ENCODE measurements around the gene ENPP5.

Gene ENPP5

DNA sequence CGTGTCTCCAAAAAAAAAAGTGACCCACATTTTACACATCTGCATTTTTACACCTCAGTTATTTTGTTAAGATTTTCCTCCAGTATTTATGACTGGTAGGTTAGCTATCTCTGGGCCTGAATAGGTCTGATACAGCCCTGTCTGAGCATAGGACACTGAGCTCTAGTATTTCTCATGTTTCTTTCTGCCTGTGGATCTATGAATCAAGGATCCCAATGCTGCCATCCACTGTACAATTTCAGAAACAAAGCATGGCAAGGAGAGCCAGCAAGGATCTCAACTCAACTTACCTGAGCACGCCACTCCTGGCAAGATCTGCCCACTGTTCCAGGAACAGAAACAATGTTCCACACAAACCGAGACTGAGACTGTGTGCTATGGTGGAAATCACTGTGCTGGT, 36.4 kb upstream of the ENPP5 start:
- Histone ChIP-seq H3K36me3 (ENCODE audit: insufficient read depth, low read length) (no peaks in the 10 kb centered on the region), H3K4me3 (ENCODE audit: low read length) (no peak overlapping the region), H3K9ac (ENCODE audit: low read depth, low read length) (no peak overlapping the region), H3K27me3 (ENCODE audit: insufficient read depth, low read length) (no peaks in the 10 kb centered on the region), H3K4me1 (ENCODE audit: insufficient read depth, low read length) (no peaks in the 10 kb centered on the region), H3K9me3 (ENCODE audit: insufficient read depth, low read depth, low read length) (no peaks in the 10 kb centered on the region), H3K27ac (ENCODE audit: low read depth, low read length) (no peak overlapping the region)
- WGBS: 94% methylated on average over 3 of the region's 3 CpGs

DNA sequence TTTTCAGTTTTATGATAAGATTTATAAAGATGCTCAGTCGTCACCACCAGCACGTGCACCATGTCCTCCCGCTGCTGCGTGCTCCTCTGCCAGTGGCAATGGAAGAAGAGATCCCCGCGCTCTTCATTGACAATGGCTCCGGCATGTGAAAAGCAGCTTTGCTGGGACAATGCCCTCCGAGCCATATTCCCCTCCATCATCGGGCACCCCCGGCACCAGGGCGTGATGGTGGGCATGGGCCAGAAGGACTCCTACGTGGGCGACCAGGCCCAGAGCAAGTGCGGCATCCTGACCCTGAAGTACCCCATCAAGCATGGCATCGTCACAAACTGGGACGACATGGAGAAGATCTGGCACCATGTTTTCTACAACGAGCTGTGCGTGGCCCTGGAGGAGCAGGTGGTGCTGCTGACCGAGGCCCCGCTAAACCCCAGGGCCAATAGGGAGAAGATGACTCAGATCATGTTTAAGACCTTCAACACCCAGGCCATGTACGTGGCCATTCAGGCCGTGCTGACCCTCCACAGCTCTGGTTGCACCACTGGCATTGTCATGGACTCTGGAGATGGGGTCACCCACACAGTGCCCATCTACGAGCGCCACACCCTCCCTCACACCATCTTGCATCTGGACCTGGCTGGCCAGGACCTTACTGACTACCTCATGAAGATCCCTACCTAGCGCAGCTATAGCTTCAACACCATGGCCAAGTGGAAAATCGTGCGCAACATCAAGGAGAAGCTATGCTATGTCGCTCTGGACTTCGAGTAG, 34.3 kb upstream of the ENPP5 start:
- H3K4me3 ChIP-seq (ENCODE audit: low read length): no peak overlapping the region
- H3K27me3 ChIP-seq (ENCODE audit: insufficient read depth, low read length): no peaks in the 10 kb centered on the region
- no peaks in the 10 kb centered on the region for H3K9me3 ChIP-seq (ENCODE audit: insufficient read depth, low read depth, low read length)
- WGBS: 96% methylated on average over 29 of the region's 29 CpGs
- no peaks in the 10 kb centered on the region for H3K4me1 ChIP-seq (ENCODE audit: insufficient read depth, low read length)
- no peak overlapping the region for H3K9ac ChIP-seq (ENCODE audit: low read depth, low read length)
- H3K27ac ChIP-seq (ENCODE audit: low read depth, low read length): no peak overlapping the region
- no peaks in the 10 kb centered on the region for H3K36me3 ChIP-seq (ENCODE audit: insufficient read depth, low read length)

DNA sequence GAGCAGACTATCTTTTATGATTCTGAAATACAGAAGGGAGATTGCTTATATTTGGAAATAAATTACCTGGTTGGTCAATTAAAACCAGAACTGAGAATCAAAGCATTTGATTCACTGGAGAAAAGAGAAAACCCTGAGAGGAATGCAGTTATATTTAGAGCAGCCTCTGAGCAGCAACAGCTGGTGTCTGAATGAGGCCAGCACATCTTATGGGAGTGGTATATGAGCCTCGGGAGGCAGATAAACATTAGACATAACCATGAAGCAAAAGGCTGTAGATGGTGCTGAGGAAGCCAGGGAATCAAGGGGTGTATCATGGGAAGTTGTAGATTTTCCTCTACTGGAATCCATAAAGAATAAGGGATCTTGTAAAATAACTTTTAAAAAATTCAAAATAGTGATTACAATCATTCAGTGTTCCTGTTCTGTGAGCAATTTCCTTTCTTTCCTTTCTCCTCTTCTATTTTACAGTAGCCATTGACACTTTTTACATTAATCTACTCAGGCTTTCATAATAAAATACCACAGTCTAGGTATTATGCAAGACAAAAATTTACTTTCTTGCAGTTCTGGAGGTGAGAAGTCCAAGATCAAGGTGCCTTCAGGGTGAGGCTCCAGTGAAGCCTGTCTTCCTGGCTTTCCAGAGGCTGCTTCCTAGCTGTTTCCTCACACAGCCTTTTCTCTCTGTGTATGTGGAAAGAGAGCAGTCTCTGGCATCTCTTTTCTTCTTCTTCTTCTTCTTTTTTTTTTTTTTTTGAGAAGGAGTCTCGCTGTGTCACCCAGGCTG, 32.8 kb upstream of the ENPP5 start:
- no peak overlapping the region for H3K9ac ChIP-seq (ENCODE audit: low read depth, low read length)
- H3K27me3 ChIP-seq (ENCODE audit: insufficient read depth, low read length): no peaks in the 10 kb centered on the region
- WGBS: 80% methylated on average over 2 of the region's 2 CpGs
- no peaks in the 10 kb centered on the region for H3K9me3 ChIP-seq (ENCODE audit: insufficient read depth, low read depth, low read length)
- no peaks in the 10 kb centered on the region for H3K4me1 ChIP-seq (ENCODE audit: insufficient read depth, low read length)
- no peak overlapping the region for H3K27ac ChIP-seq (ENCODE audit: low read depth, low read length)
- H3K36me3 ChIP-seq (ENCODE audit: insufficient read depth, low read length): no peaks in the 10 kb centered on the region
- no peak overlapping the region for H3K4me3 ChIP-seq (ENCODE audit: low read length)

DNA sequence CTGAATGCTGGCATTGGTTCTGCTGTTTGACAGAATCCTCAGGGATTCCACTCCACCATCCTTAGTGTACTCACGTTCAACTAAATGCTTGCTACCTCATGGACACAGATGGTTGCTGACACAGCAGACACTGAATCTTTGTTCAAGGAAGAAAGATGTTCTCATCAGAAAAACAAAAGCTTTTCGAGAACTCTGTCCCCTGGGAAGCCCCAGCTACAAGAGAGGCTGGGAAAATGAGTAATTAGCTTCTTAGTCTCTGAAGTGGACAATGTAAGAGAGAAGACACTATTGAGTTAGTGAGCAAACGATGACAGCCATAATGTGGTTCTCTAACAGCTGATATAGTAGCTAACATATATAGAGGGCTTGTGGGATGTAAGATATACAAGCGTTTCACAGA, 30.9 kb upstream of the ENPP5 start:
- Histone ChIP-seq H3K27me3 (ENCODE audit: insufficient read depth, low read length) (no peaks in the 10 kb centered on the region), H3K4me3 (ENCODE audit: low read length) (no peak overlapping the region), H3K9ac (ENCODE audit: low read depth, low read length) (no peak overlapping the region), H3K9me3 (ENCODE audit: insufficient read depth, low read depth, low read length) (no peaks in the 10 kb centered on the region), H3K4me1 (ENCODE audit: insufficient read depth, low read length) (no peaks in the 10 kb centered on the region; the same call in 1 of the 2 replicates), H3K36me3 (ENCODE audit: insufficient read depth, low read length) (no peaks in the 10 kb centered on the region), H3K27ac (ENCODE audit: low read depth, low read length) (no peak overlapping the region)
- 92% methylated on average over 4 of the region's 4 CpGs for WGBS

- Histone ChIP-seq H3K27ac (ENCODE audit: low read depth, low read length) (no peak overlapping the region), H3K4me1 (ENCODE audit: insufficient read depth, low read length) (no peaks in the 10 kb centered on the region; the same call in 1 of the 2 replicates), H3K36me3 (ENCODE audit: insufficient read depth, low read length) (no peaks in the 10 kb centered on the region), H3K9me3 (ENCODE audit: insufficient read depth, low read depth, low read length) (no peaks in the 10 kb centered on the region), H3K27me3 (ENCODE audit: insufficient read depth, low read length) (no peaks in the 10 kb centered on the region), H3K4me3 (ENCODE audit: low read length) (no peak overlapping the region), H3K9ac (ENCODE audit: low read depth, low read length) (no peak overlapping the region)
- 90% methylated on average over 5 of the region's 5 CpGs for WGBS
These were observed 28.6 kb upstream of the ENPP5 start for GRCh38 chr6:46199387-46199786.

GRCh38 chr6:46191961-46192360, 21.2 kb upstream of the ENPP5 start:
- H3K4me1 ChIP-seq (ENCODE audit: insufficient read depth, low read length): no peaks in the 10 kb centered on the region
- no CpG with 5 or more reads among the region's 1 CpG for WGBS
- no peak overlapping the region for H3K9ac ChIP-seq (ENCODE audit: low read depth, low read length)
- no peak overlapping the region for H3K4me3 ChIP-seq (ENCODE audit: low read length)
- H3K9me3 ChIP-seq (ENCODE audit: insufficient read depth, low read depth, low read length): no peaks in the 10 kb centered on the region
- no peak overlapping the region for H3K27ac ChIP-seq (ENCODE audit: low read depth, low read length)
- H3K36me3 ChIP-seq (ENCODE audit: insufficient read depth, low read length): no peaks in the 10 kb centered on the region
- H3K27me3 ChIP-seq (ENCODE audit: insufficient read depth, low read length): no peaks in the 10 kb centered on the region

DNA sequence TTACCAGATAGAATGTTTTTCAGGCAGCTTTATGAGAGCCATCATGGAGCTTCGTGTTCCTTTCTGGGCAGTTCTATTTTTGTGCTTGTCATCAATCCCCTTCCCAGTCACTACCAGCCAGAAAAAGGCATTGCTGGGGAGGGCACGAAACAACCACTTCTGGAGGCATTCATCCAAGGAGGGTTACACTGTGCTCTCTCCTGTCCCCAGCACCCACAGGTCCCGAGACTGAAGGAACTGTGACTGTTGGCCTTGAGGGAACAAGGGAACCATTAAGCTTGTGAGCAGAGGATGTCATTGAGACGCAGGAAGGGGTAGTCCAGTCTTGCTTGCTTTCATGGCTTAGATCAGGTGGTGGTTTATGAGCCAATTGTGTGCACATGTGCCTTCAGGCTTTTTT, 20.1 kb upstream of the ENPP5 start:
- Histone ChIP-seq H3K27me3 (ENCODE audit: insufficient read depth, low read length) (no peaks in the 10 kb centered on the region), H3K4me3 (ENCODE audit: low read length) (no peak overlapping the region), H3K36me3 (ENCODE audit: insufficient read depth, low read length) (no peaks in the 10 kb centered on the region), H3K4me1 (ENCODE audit: insufficient read depth, low read length) (no peaks in the 10 kb centered on the region), H3K9me3 (ENCODE audit: insufficient read depth, low read depth, low read length) (no peaks in the 10 kb centered on the region), H3K9ac (ENCODE audit: low read depth, low read length) (no peak overlapping the region), H3K27ac (ENCODE audit: low read depth, low read length) (no peak overlapping the region)
- WGBS: 92% methylated on average over 4 of the region's 4 CpGs

- Histone ChIP-seq H3K36me3 (ENCODE audit: insufficient read depth, low read length) (no peaks in the 10 kb centered on the region), H3K27ac (ENCODE audit: low read depth, low read length) (no peak overlapping the region), H3K27me3 (ENCODE audit: insufficient read depth, low read length) (no peaks in the 10 kb centered on the region), H3K4me3 (ENCODE audit: low read length) (no peak overlapping the region), H3K9ac (ENCODE audit: low read depth, low read length) (no peak overlapping the region), H3K4me1 (ENCODE audit: insufficient read depth, low read length) (no peaks in the 10 kb centered on the region), H3K9me3 (ENCODE audit: insufficient read depth, low read depth, low read length) (no peaks in the 10 kb centered on the region)
- 91% methylated on average over 4 of the region's 4 CpGs for WGBS
These were observed 18.9 kb upstream of the ENPP5 start for GRCh38 chr6:46189726-46190125.

- H3K4me1 ChIP-seq (ENCODE audit: insufficient read depth, low read length): no peaks in the 10 kb centered on the region
- H3K9me3 ChIP-seq (ENCODE audit: insufficient read depth, low read depth, low read length): no peaks in the 10 kb centered on the region
- WGBS: 96% methylated on average over 1 of the region's 1 CpG
- no peak overlapping the region for H3K27ac ChIP-seq (ENCODE audit: low read depth, low read length)
- no peak overlapping the region for H3K9ac ChIP-seq (ENCODE audit: low read depth, low read length)
- no peak overlapping the region for H3K4me3 ChIP-seq (ENCODE audit: low read length)
- no peaks in the 10 kb centered on the region for H3K27me3 ChIP-seq (ENCODE audit: insufficient read depth, low read length)
- no peaks in the 10 kb centered on the region for H3K36me3 ChIP-seq (ENCODE audit: insufficient read depth, low read length)
These were observed 15.8 kb upstream of the ENPP5 start for GRCh38 chr6:46186583-46186982.

- no peak overlapping the region for H3K27ac ChIP-seq (ENCODE audit: low read depth, low read length)
- H3K9me3 ChIP-seq (ENCODE audit: insufficient read depth, low read depth, low read length): no peaks in the 10 kb centered on the region
- no peaks in the 10 kb centered on the region for H3K36me3 ChIP-seq (ENCODE audit: insufficient read depth, low read length)
- no peaks in the 10 kb centered on the region for H3K27me3 ChIP-seq (ENCODE audit: insufficient read depth, low read length)
- no peak overlapping the region for H3K9ac ChIP-seq (ENCODE audit: low read depth, low read length)
- WGBS: 85% methylated on average over 2 of the region's 4 CpGs
- H3K4me3 ChIP-seq (ENCODE audit: low read length): no peak overlapping the region
- no peaks in the 10 kb centered on the region for H3K4me1 ChIP-seq (ENCODE audit: insufficient read depth, low read length)
These were observed 13.3 kb upstream of the ENPP5 start for GRCh38 chr6:46184114-46184513.

GRCh38 chr6:46175976-46176375, 5.2 kb upstream of the ENPP5 start:
- 70% methylated on average over 3 of the region's 3 CpGs for WGBS

More at GRCh38 chr6:46175976-46176375, 5.2 kb upstream of the ENPP5 start:
- H3K36me3 ChIP-seq (ENCODE audit: insufficient read depth, low read length): no peaks in the 10 kb centered on the region
- H3K4me1 ChIP-seq (ENCODE audit: insufficient read depth, low read length): peaks cover 5% of the 10 kb centered on the region; the same call in 1 of the 2 replicates
- H3K9me3 ChIP-seq (ENCODE audit: insufficient read depth, low read depth, low read length): no peaks in the 10 kb centered on the region
- no peak overlapping the region for H3K27ac ChIP-seq (ENCODE audit: low read depth, low read length)
- no peak overlapping the region for H3K4me3 ChIP-seq (ENCODE audit: low read length)
- no peaks in the 10 kb centered on the region for H3K27me3 ChIP-seq (ENCODE audit: insufficient read depth, low read length)
- H3K9ac ChIP-seq (ENCODE audit: low read depth, low read length): no peak overlapping the region

All from HUES64 (cell line).